GM12878 (cell line): Measurements from ENCODE around the gene INHBA. TPM values are rescaled to one million over a fixed set of nuclear protein-coding genes. Genes with fewer than 3 reads are reported as not detected.

ENCODE experiments used
- ATAC-seq: fragments of 200-7000 bp; cut with Tn5 transposase; 3 replicates; pipeline ENCODE4 v1.9.1; 2020; ENCODE audit warnings: mild to moderate bottlenecking, moderate library complexity
- BruUV-seq: library from RNA; stranded (reverse); fragments of 400-500 nt; replicated peaks from 2 replicates; lab custom pipeline; 2021; lab: Mats Ljungman, UMichigan
- CTCF ChIA-PET: fragments of 300-600 bp; sonication (Branson Sonifier 250); formaldehyde crosslinking; extraction: SDS; loops from one replicate; lab custom pipeline; 2021; ENCODE audit warnings: inconsistent platforms; lab: Yijun Ruan, JAX
- POLR2A ChIA-PET: fragments of 350-600 bp; formaldehyde crosslinking; extraction: SDS; loops from one replicate; lab custom pipeline; 2021; ENCODE audit warnings: inconsistent platforms; lab: Charles Lee
- RAD21 ChIA-PET: fragments of 300-600 bp; sonication (Branson Sonifier 250); formaldehyde crosslinking; loops from one replicate; lab custom pipeline; 2023; ENCODE audit warnings: antibody characterized with exemption; ENCODE audit not compliant: unreplicated experiment; lab: Charles Lee
- SMC1A ChIA-PET: fragments of 300-600 bp; sonication (Branson Sonifier 250); formaldehyde crosslinking; loops from one replicate; lab custom pipeline; 2023; ENCODE audit not compliant: unreplicated experiment, uncharacterized antibody; lab: Charles Lee
- DNase-seq: peaks from one replicate; pipeline ENCODE4 v3.0.0-alpha.2; 2011; ENCODE audit warnings: low read depth, low spot score
- FAIRE-seq: peaks from 3 replicates; lab custom pipeline; 2011; peaks lifted over from hg19 to GRCh38; lab: Jason Lieb, UNC
- H2AFZ ChIP-seq: 2 replicates; pipeline ENCODE4 v1.6.0; 2011; ENCODE audit warnings: low read depth, low read length, control low read depth; ENCODE audit not compliant: control insufficient read depth
- H3K27ac ChIP-seq: 2 replicates; pipeline ENCODE4 v1.5.1; 2011; ENCODE audit warnings: control low read depth; ENCODE audit not compliant: control insufficient read depth, insufficient read depth
- H3K27me3 ChIP-seq, 2 experiments: replicated peaks in 1 of 2; 2 replicates each; pipeline versions ENCODE4 v1.6.0 to v1.6.1; 2011; ENCODE audit warnings: low read length in 1 of 2; ENCODE audit not compliant: control insufficient read depth in 2 of 2, insufficient read depth in 2 of 2
- H3K36me3 ChIP-seq, 2 experiments: 2 replicates each; pipeline ENCODE4 v1.5.1; 2011; ENCODE audit warnings: low read length in 1 of 2; ENCODE audit not compliant: control insufficient read depth in 2 of 2, insufficient read depth in 2 of 2
- H3K4me1 ChIP-seq: 2 replicates; pipeline ENCODE4 v1.6.1; 2011; ENCODE audit warnings: mild to moderate bottlenecking, low read length, moderate library complexity, mixed read lengths; ENCODE audit not compliant: control insufficient read depth, insufficient read depth
- H3K4me2 ChIP-seq: 2 replicates; pipeline ENCODE4 v1.6.0; 2011; ENCODE audit warnings: control low read depth; ENCODE audit not compliant: control insufficient read depth, insufficient read depth
- H3K4me3 ChIP-seq: fragments of 200-600 bp; sonication (generic); 2 replicates; pipeline ENCODE4 v1.5.1; 2016
- H3K79me2 ChIP-seq: 2 replicates; pipeline ENCODE4 v1.6.0; 2011; ENCODE audit warnings: low read length; ENCODE audit not compliant: control insufficient read depth, insufficient read depth
- H3K9ac ChIP-seq: 2 replicates; pipeline ENCODE4 v1.8.0; 2011; ENCODE audit warnings: low read length, control low read depth, mixed read lengths; ENCODE audit not compliant: control insufficient read depth, insufficient read depth
- H3K9me3 ChIP-seq: replicated peaks from 3 replicates; pipeline ENCODE4 v1.5.1; 2011; ENCODE audit warnings: mild to moderate bottlenecking, low read length; ENCODE audit not compliant: control insufficient read depth, insufficient read depth
- H4K20me1 ChIP-seq: 2 replicates; pipeline ENCODE4 v1.6.0; 2011; ENCODE audit not compliant: control insufficient read depth, insufficient read depth
- CBFB ChIP-seq: IDR thresholded peaks from 2 replicates; pipeline ENCODE4 v1.6.1; 2016; ENCODE audit warnings: antibody characterized with exemption, low read depth
- CEBPB ChIP-seq, 2 experiments: fragments of 150-350 bp in 1 of 2; IDR thresholded peaks; 2 replicates each; pipeline ENCODE4 v1.6.1; 2012 to 2014; ENCODE audit warnings: low read depth in 2 of 2, low read length in 2 of 2, borderline replicate concordance in 1 of 2, inconsistent platforms in 1 of 2
- KAT2A ChIP-seq: conservative IDR thresholded peaks from 2 replicates; pipeline ENCODE4 v1.6.1; 2011; ENCODE audit warnings: low read depth, low read length; ENCODE audit not compliant: control insufficient read depth
- KLF5 ChIP-seq: fragments of 450-650 bp; IDR thresholded peaks from 2 replicates; pipeline ENCODE4 v1.6.1; 2014; ENCODE audit warnings: mild to moderate bottlenecking; ENCODE audit not compliant: partially characterized antibody
- MTA3 ChIP-seq: IDR thresholded peaks from 2 replicates; pipeline ENCODE4 v1.6.1; 2012; ENCODE audit warnings: low read length, inconsistent platforms, borderline replicate concordance
- MYB ChIP-seq: fragments of 150-350 bp; IDR thresholded peaks from 2 replicates; pipeline ENCODE4 v1.6.1; 2014; ENCODE audit warnings: mild to moderate bottlenecking, low read depth, low read length, borderline replicate concordance
- NRF1 ChIP-seq: conservative IDR thresholded peaks from 2 replicates; pipeline ENCODE4 v1.6.1; 2011; ENCODE audit warnings: mild to moderate bottlenecking, low read depth, low read length, improper control_type of control experiment
- POU2F2 ChIP-seq: IDR thresholded peaks from 3 replicates; pipeline ENCODE4 v1.6.1; 2011; ENCODE audit warnings: low read depth, mild to moderate bottlenecking, low read length, borderline replicate concordance
- RELA ChIP-seq: fragments of 450-650 bp; IDR thresholded peaks from 2 replicates; pipeline ENCODE4 v1.8.0; 2014; ENCODE audit warnings: borderline replicate concordance; ENCODE audit not compliant: partially characterized antibody
- SRF ChIP-seq, 2 experiments: IDR thresholded peaks; 2 replicates each; pipeline ENCODE4 v1.6.1; 2011; ENCODE audit warnings: low read depth in 2 of 2, low read length in 2 of 2, mild to moderate bottlenecking in 1 of 2, moderate library complexity in 1 of 2
- TCF3 ChIP-seq: IDR thresholded peaks from 2 replicates; pipeline ENCODE4 v1.6.1; 2012; ENCODE audit warnings: low read depth, mild to moderate bottlenecking, low read length, borderline replicate concordance; ENCODE audit not compliant: insufficient read depth
- WGBS: methylation state at CpG from one replicate; pipeline ENCODE4 v1.1.6; 2016; ENCODE audit warnings: low lambda C conversion rate; ENCODE audit not compliant: insufficient replicate concordance, insufficient coverage; ENCODE audit errors: missing lambda C conversion rate; 5-methylcytosine and 5-hydroxymethylcytosine counted together
- in situ Hi-C: fragments of 300-500 bp; cut with MboI; formaldehyde crosslinking; loops from 9 replicates; pipeline ENCODE4 v1.14.3; 2018; ENCODE audit warnings: mixed read lengths
- intact Hi-C: fragments of 100-400 bp; cut with micrococcal nuclease; formaldehyde crosslinking; loops from one replicate; pipeline ENCODE4 v1.14.2; 2022; ENCODE audit not compliant: unreplicated experiment
- polyA plus RNA-seq, 11 experiments: library from polyadenylated mRNA; depleted of rRNA in 4 of 11; unstranded in 6 of 11; stranded (reverse) in 5 of 11; fragments of >200 nt; fragmentation: Nextera tagmentation in 4 of 11; fragmentation: Illumina TruSeq in 1 of 11; extraction: Ambion mirVana in 4 of 11; extraction: Trizol in 1 of 11; gene quantifications; 1 replicate in 1 of 11; 2 replicates in 10 of 11; pipeline versions ENCODE4 v1.2.1 to v1.2.3, GENCODE V29; 2011 to 2016; ENCODE audit warnings: inconsistent platforms in 2 of 11, missing spikeins in 2 of 11, low read depth in 1 of 11
- total RNA-seq, 4 experiments: library from RNA; depleted of rRNA in 3 of 4; stranded (reverse); fragments of >200 nt in 3 of 4; fragmentation: Illumina TruSeq in 1 of 4; extraction: Trizol in 1 of 4; gene quantifications; 2 replicates each; pipeline versions ENCODE4 v1.2.1 to v1.2.3, GENCODE V29; 2013 to 2021
- TF ChIP-seq, protein P1 (sequence below): fragments of 150-350 bp; IDR thresholded peaks from 2 replicates; pipeline ENCODE4 v1.6.1; 2014; ENCODE audit warnings: mild to moderate bottlenecking, low read depth, low read length
- TF ChIP-seq, protein P2 (sequence below): IDR thresholded peaks from 2 replicates; pipeline ENCODE4 v1.6.1; 2011; ENCODE audit warnings: low read depth, low read length, improper control_type of control experiment, borderline replicate concordance

The INHBA gene
- total and polyA plus RNA-seq, 10 of the 15 experiments (the other 5 are each of a cell fraction or from before 2014, with no cell fraction given): 0.04 to 0.05 (median 0.05) TPM; not detected in 6

DNA sequence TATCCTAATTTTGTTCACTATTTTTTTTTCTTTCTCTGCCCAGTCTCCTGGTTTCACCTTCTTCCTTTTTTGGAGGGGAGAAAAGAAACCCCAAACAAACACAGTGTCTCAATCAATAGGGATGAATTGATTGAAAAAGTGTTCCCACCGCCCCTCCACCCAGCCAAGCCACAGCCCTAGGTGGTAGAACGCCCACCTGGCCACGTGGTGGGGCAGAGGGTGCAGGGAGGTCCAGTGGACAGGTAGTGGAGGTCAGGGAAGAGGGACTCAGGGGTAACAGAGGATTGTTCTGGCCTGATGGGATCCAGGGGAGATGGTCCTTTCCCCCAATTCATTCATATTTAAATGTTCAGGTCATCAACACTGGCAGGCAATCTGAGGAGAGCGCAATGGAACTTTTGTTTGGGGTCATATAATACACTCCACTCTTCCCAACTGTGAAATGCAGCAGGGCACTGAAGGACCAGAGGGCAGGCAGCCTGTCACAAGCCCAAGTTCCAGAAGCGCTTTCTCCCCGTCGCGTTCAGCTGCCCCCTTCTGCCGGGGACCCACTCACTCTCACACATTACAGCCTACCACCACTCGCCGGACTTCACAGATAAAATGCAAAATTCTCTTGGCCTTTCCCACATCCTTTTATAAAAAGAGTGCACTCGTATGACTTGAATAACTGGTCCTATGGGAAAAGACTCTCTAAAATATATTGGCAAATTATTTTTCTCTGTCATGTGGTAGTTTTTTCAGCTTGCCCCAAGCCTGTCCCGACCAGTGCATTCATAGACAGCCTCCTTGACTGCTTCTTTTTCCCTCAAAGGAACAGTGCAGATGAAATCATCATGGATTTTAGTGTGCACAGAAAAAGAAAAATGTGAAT is 1.6 kb downstream of the INHBA start:
- Histone ChIP-seq H3K4me3 (no peak overlapping the region), H2AFZ (no peak overlapping the region), H3K27me3 (0 out of 4 replicates have a peak, but pooled peaks cover 0 to 2% of the 10 kb centered on the region in 2 experiments), H3K4me2 (no peak overlapping the region), H4K20me1 (no peaks in the 10 kb centered on the region), H3K9me3 (no peaks in the 10 kb centered on the region; the same call in 2 of the 3 replicates), H3K79me2 (no peaks in the 10 kb centered on the region), H3K27ac (no peak overlapping the region), H3K9ac (no peak overlapping the region), H3K36me3 (no peaks in the 10 kb centered on the region), H3K4me1 (peaks cover 11% of the 10 kb centered on the region)
- intact Hi-C loops (loop anchor here (10.0 kb wide), 2 partner anchors 183 to 1807 kb away; no protein-coding TSS in a partner anchor), in situ Hi-C loops (loop anchor here (10.0 to 25.0 kb wide), 2 partner anchors 1377 to 1814 kb away; no protein-coding TSS in a partner anchor)
- DNase-seq: no peak
- WGBS: 61% methylated on average over 13 of the region's 13 CpGs
- ChIA-PET POLR2A (no interaction called here), CTCF (no interaction called here), RAD21 (interaction anchor here (0.7 kb wide), 1 partner anchor 36 kb away, joined by 3 read pairs; no protein-coding TSS in a partner anchor), SMC1A (no interaction called here)
- BruUV-seq: no TSS peak
- no peak for ATAC-seq
- FAIRE-seq: no peak
- TF ChIP-seq SRF (IDR thresholded peaks at IDR 0.05; ENCODE audit: low read depth in 2 of 2, low read length in 2 of 2): no peak
- TF ChIP-seq CBFB: no peak
- no peak for TF ChIP-seq KLF5
- TF ChIP-seq TCF3: no peak
- TF ChIP-seq MTA3: no peak
- no peak for TF ChIP-seq KAT2A
- no peak for TF ChIP-seq POU2F2
- no peak for TF ChIP-seq RELA
- TF ChIP-seq, protein P1, sequence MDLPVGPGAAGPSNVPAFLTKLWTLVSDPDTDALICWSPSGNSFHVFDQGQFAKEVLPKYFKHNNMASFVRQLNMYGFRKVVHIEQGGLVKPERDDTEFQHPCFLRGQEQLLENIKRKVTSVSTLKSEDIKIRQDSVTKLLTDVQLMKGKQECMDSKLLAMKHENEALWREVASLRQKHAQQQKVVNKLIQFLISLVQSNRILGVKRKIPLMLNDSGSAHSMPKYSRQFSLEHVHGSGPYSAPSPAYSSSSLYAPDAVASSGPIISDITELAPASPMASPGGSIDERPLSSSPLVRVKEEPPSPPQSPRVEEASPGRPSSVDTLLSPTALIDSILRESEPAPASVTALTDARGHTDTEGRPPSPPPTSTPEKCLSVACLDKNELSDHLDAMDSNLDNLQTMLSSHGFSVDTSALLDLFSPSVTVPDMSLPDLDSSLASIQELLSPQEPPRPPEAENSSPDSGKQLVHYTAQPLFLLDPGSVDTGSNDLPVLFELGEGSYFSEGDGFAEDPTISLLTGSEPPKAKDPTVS: no peak
- no peak for TF ChIP-seq CEBPB (IDR thresholded peaks at IDR 0.05; ENCODE audit: borderline replicate concordance in 1 of 2, low read depth in 2 of 2, low read length in 2 of 2)
- TF ChIP-seq, protein P2, sequence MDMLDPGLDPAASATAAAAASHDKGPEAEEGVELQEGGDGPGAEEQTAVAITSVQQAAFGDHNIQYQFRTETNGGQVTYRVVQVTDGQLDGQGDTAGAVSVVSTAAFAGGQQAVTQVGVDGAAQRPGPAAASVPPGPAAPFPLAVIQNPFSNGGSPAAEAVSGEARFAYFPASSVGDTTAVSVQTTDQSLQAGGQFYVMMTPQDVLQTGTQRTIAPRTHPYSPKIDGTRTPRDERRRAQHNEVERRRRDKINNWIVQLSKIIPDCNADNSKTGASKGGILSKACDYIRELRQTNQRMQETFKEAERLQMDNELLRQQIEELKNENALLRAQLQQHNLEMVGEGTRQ: no peak
- no peak for TF ChIP-seq NRF1
- no peak for TF ChIP-seq MYB
